ENCODE measurements around the gene PSMB7.

PSMB7 gene

DNA sequence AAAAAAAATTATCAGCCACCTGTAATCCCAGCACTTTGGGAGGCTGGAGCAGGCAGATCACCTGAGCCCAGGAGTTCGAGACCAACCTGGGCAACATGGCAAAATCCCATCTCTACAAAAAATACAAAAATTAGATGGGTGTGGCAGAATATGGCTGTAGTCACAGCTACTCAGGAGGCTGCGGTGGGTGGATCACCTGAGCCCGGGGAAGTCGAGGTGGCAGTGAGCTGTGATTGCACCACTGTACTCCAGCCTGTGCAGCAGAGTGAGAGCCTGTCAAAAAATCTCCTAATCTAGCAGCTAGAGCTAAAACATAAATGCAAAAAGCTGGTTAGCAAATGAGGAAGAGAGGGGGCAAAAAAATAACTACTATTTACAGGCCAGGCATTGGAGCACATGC lies 12.0 kb downstream of the PSMB7 start:
- in situ Hi-C loops (cut with MboI; ENCODE audit: low sequenced_read_pairs, unreplicated experiment), result no loop called here
- DNase-seq (ENCODE audit: low spot score), result no peak
- TF ChIP-seq, protein P1, sequence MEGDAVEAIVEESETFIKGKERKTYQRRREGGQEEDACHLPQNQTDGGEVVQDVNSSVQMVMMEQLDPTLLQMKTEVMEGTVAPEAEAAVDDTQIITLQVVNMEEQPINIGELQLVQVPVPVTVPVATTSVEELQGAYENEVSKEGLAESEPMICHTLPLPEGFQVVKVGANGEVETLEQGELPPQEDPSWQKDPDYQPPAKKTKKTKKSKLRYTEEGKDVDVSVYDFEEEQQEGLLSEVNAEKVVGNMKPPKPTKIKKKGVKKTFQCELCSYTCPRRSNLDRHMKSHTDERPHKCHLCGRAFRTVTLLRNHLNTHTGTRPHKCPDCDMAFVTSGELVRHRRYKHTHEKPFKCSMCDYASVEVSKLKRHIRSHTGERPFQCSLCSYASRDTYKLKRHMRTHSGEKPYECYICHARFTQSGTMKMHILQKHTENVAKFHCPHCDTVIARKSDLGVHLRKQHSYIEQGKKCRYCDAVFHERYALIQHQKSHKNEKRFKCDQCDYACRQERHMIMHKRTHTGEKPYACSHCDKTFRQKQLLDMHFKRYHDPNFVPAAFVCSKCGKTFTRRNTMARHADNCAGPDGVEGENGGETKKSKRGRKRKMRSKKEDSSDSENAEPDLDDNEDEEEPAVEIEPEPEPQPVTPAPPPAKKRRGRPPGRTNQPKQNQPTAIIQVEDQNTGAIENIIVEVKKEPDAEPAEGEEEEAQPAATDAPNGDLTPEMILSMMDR (IDR thresholded peaks at IDR 0.05; ENCODE audit: borderline replicate concordance, control extremely low read depth, extremely low read depth, insufficient read depth, missing control alignments), result no peak

DNA sequence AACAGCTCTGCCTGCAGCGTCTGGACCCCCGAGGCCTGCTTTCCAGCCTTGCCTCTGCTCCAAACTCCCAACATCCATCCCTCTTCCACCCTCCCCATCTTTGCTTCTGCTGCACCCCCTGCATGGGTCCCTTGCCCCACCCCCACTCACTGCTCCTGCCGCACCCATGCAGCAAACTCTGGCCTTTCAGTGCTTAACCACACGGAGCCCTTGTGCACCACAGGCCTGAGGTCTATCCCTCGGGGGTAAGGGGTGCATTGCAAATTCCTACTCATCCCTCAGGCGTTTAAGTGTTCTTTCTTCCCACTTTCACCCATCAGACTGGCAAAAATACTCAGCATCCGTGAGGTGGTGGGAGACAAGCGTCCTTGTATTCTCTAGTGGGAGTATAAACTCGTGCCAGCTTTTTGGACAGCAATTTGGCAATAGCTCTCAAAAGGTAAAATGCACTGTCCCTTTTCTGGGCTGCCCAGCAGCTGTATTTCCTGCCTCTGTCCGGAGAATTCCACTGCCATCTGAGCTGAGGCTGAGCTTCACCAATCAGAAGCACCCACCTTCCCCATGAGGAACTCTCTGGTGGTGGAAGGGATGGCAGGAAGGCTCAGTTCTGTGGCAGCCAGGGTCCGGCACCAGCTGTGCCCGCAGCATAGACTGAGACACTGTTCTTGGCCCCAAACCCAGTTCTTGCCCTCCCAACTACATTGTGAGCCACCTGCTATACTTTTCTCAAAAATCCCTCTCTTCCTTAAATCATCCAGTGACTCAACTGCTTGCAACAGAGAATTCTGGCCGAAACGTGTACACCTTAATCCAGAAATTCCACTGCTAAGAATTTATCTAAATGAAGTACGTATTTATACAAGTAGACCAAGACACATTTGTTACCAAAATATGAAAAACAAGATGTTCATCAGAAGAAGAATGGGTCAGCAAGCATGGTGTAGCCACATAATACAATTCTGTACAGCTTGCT lies 15.0 kb downstream of the PSMB7 start:
- DNase-seq (ENCODE audit: low spot score), result no peak
- in situ Hi-C loops (cut with MboI; ENCODE audit: low sequenced_read_pairs, unreplicated experiment), result no loop called here

DNA sequence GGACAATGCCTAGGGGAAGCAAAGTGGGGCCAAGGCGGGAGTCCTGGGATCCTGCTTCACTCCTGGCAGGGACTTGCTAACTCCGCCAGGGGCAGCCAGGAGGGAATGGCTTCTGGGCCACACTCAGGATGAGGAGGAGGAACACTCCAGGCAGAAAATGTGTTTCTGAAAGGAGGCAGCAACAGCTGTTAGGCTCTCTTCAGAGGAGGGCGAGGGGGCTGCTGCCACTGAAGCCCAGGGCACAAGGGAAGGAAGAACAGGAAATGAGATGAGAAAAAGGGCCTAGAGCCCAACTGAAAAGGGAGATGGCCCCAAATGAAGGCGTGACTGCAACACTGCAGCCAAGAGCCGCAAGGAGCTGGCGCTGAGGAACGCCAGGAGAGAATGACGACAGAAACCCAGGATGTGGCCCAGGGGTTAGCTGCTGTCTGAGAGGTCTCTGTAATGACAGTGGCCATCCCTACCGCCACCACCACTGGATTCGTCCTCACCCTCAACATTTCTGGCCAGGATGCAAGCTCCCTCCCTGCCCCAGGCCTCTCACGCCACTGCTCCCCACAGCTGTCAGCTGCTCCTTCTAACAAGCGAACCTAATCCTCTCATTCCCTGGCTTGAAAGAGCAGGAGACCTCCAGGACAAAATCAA lies 15.8 kb downstream of the PSMB7 start:
- DNase-seq (ENCODE audit: low spot score), result no peak
- TF ChIP-seq, protein P1 (IDR thresholded peaks at IDR 0.05; ENCODE audit: borderline replicate concordance, control extremely low read depth, extremely low read depth, insufficient read depth, missing control alignments), result no peak
- in situ Hi-C loops (cut with MboI; ENCODE audit: low sequenced_read_pairs, unreplicated experiment), result no loop called here

More for the DNA sequence above, 15.0 kb downstream of the PSMB7 start:
- TF ChIP-seq, protein P1 (IDR thresholded peaks at IDR 0.05; ENCODE audit: borderline replicate concordance, control extremely low read depth, extremely low read depth, insufficient read depth, missing control alignments), result no peak

DNA sequence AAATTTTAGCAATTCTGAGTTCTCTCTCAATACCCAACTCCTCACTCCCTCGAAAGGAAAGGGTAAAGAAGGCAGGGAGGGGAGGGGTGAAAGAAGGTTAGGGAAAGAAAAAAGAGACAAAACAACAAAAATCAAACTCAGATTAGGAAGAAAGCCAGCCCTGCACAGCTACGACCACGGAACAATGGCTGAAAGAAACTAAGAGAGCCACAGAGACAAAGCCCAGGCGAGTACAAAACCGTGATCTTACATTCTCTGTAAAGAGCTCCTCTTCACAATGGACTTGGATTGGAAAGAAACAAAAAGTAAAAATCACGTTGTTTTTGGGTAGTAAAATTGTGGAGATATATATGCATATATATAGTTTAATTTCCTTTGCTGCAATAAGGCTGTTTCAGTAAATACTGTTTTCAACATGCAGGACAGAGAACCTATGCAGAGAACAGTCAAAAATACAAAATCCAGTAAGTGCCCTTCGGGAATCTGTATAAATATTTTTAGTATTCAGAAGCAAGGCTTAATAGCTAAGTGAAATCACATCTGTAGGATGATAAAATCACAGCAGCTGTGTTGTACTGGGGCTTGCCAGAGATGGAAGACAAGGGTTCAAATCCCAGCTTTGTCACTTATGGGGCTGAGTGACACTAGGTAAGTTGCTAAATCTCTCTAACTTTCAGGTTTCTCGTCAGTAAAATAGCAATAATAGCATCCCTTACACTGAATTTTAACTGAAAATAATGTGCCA lies 16.9 kb downstream of the PSMB7 start:
- TF ChIP-seq, protein P1 (IDR thresholded peaks at IDR 0.05; ENCODE audit: borderline replicate concordance, control extremely low read depth, extremely low read depth, insufficient read depth, missing control alignments), result no peak
- no peak for DNase-seq (ENCODE audit: low spot score)
- in situ Hi-C loops (cut with MboI; ENCODE audit: low sequenced_read_pairs, unreplicated experiment), result no loop called here

DNA sequence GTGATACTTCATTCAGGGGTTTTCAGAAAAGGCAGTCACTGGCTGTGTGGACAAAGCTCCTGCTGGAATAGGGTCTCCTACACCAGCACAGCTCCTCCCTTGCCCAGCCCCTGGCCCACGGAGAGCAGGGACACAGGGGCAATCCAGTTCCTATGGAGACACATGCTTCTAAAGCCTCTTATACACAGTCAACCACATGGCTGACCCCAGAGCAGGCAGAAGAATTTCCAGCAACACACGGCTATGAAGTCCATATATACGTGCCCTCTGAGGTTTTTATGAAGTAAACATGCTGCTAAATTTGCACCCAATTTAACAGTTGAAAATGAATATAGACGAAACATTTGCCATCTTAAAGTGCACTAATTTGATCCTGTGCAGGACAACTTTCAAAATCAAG lies 19.4 kb downstream of the PSMB7 start:
- in situ Hi-C loops (cut with MboI; ENCODE audit: low sequenced_read_pairs, unreplicated experiment), result no loop called here
- TF ChIP-seq, protein P1 (IDR thresholded peaks at IDR 0.05; ENCODE audit: borderline replicate concordance, control extremely low read depth, extremely low read depth, insufficient read depth, missing control alignments), result no peak
- DNase-seq (ENCODE audit: low spot score), result no peak

DNA sequence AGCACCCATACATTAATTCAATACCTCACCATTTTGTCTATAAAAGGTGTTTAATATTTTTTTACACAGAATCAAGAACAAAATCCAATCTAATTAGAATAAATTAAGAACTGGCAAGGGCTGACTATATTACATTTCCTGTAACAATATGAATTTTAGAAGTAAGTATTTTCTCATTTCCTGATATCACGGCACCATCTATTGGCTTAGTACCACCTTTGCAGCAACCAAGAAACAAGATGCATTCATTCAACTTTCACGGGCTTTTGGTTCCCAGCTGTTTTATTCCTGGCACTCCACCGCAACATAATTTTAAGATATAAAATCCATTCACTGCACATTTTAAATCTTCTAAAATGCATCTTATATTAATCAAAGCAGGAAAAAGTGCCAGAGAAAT lies 20.6 kb downstream of the PSMB7 start:
- TF ChIP-seq, protein P1 (IDR thresholded peaks at IDR 0.05; ENCODE audit: borderline replicate concordance, control extremely low read depth, extremely low read depth, insufficient read depth, missing control alignments), result peak; percentile 15
- in situ Hi-C loops (cut with MboI; ENCODE audit: low sequenced_read_pairs, unreplicated experiment), result no loop called here
- DNase-seq (ENCODE audit: low spot score), result no peak

Measured in GM13976 (cell line).